GM12878 (cell line): Measurements from ENCODE around the gene SIMC1.
"Not testable (repeated sequence)": the region's sequence is repeated elsewhere in the genome, so short reads cannot be mapped to it uniquely, and the experiment has no call there.

Experiments used
- CTCF ChIP-seq, 3 experiments: IDR thresholded peaks in 2 of 3; conservative IDR thresholded peaks in 1 of 3; 2 replicates each; pipeline ENCODE4 v1.5.1; 2011; ENCODE audit warnings: low read depth in 3 of 3, low read length in 3 of 3, mild to moderate bottlenecking in 3 of 3, control low read depth in 2 of 3, moderate library complexity in 2 of 3, inconsistent platforms in 1 of 3, mixed read lengths in 1 of 3; ENCODE audit not compliant: control insufficient read depth in 2 of 3, insufficient read depth in 1 of 3; ENCODE audit errors: extremely low read depth in 1 of 3
- EP300 ChIP-seq, 2 experiments: fragments of 150-350 bp in 1 of 2; IDR thresholded peaks; 2 replicates each; pipeline ENCODE4 v1.6.1; 2011 to 2012; ENCODE audit warnings: low read depth in 2 of 2, low read length in 2 of 2, borderline replicate concordance in 1 of 2, improper control_type of control experiment in 1 of 2, inconsistent platforms in 1 of 2; ENCODE audit not compliant: control insufficient read depth in 1 of 2
- POLR2A ChIP-seq: IDR thresholded peaks from 2 replicates; pipeline ENCODE4 v1.6.1; 2011; ENCODE audit warnings: low read depth, mild to moderate bottlenecking, low read length
- RFX5 ChIP-seq: IDR thresholded peaks from 2 replicates; pipeline ENCODE4 v1.6.1; 2011; ENCODE audit warnings: low read depth, low read length, improper control_type of control experiment

GRCh38 chr5:176235155-176235554 lies 3.1 kb upstream of the SIMC1 start:
- not testable (repeated sequence) for TF ChIP-seq POLR2A; RFX5; EP300 (IDR thresholded peaks at IDR 0.05; ENCODE audit: borderline replicate concordance in 1 of 2, control insufficient read depth in 1 of 2, low read depth in 2 of 2, low read length in 2 of 2)
- peak; percentile 27 to 42 (median 31); a peak in 4 of 6 replicates for TF ChIP-seq CTCF (IDR thresholded peaks at IDR 0.05 in 2 of 3, conservative IDR thresholded peaks at IDR 0.05 in 1 of 3; ENCODE audit: control insufficient read depth in 2 of 3, extremely low read depth in 1 of 3, insufficient read depth in 1 of 3, low read depth in 3 of 3, low read length in 3 of 3)
